CD4-positive, alpha-beta T cell treated with Interleukin-4 for 1 hour (primary cell): ENCODE measurements around the gene PSMG2.
"Not testable (repeated sequence)": the region's sequence is repeated elsewhere in the genome, so short reads cannot be mapped to it uniquely, and the experiment has no call there.

Source experiments
- DNase-seq, 2 donors: peaks; one replicate each; pipeline ENCODE4 v3.0.0-alpha.2; 2020 to 2022

PSMG2 gene

GRCh38 chr18:12726331-12726730 is 23.5 kb downstream of the PSMG2 start:
- DNase-seq: no peak

DNA sequence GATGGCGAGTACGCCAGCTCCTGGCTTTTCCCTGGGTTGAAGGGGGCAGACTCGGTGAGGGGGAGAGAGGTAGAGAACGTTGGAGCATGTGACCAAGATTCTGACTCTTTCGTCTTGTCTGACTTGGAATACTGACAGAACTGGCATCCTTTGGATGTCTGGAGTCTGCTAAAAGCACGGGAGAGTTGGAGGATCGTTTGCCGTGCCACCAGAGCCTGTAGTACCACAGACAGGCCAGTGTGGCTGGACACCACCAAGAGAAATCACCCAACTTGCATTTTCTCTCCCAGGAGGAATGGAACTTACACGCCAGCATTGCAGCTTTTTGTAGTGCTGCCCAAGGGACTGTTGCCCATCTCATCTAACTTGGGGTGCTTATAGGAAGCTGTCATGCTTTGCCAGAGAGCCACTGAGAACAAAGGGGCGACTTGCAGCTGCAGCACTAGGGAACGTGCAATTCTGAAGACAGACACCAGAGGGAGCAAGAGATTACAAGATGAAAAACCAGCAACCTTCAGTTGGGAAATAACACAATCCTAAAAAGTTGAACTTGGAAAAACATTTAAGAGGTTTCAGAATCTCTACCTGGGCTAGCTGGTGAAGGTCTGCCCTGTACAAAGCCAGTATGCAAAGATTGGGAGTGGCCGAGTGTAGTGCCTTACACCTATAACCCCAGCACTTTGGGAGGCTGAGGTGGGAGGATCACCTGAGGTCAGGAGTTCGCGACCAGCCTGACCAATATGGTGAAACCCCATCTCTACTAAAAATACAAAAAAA is 24.1 kb downstream of the PSMG2 start:
- peak; percentile 47 to 74 for DNase-seq

DNA sequence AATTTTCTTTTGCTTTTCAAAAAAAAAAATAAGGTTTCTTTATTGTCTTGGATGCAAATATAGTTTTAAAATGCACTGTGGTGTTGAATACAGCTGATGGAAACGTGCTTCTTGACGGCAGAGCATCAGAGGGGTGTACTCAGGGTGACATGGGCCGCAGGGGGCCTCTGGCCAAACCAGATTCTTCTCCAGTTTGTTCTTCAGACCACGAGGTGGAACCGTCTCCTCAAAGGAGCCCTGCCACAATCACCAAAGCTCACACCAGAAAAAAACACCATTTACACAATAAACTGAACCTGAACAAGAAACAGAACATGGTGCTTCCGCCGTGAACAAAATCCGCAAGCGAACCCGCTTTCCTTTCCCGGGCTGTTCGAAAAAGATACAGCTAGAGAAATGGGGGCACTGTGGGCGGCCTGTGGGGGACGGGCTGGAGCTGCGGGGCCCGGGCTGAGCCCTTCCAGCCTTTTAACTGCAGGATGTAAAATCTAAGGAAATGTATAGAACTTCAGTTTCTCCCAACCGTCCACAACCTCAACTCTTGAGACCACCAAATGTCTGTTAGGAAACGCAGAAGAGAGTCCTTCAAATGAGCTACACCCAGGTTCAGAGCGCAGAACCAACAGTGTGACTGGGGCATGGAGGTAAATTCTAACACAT is 34.5 kb downstream of the PSMG2 start:
- no peak for DNase-seq

DNA sequence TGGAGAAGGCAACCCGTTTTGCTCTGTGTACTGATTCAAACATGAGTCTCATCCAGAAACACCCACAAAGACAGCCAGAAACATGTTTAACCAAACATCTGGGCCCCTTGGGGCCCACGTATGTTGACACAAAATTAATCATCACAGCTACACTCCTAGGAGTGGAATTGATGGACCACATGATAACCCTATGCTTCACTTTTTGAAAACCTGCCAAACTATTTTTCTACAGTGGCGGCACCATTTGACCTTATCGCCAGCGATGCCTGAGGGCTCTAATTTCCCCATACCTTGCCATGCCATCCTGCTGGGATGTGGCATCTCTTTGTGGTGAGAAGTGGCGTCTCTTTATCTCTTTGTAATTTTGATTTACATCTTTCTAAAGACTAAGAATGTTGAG is 38.5 kb downstream of the PSMG2 start:
- DNase-seq: no peak

DNA sequence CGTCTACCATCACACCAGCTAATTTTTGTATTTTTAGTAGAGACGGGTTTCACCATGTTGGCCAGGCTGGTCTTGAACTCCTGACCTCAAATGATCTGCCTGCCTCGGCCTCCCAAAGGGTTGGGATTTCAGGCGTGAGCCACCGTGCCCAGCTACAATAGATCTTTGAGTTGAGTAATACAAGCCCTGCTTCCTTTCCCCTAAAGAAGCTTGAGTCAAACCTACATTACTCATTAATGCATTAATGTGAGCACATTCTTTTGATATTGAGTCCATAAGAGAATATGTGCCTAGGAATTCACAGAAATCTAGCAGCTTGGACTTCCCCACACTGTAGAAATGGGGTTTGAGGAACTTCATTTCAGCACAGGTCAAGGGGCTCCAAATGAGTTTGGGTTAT is 39.6 kb downstream of the PSMG2 start:
- no peak for DNase-seq

- peak in 1 of 2 donors; percentile 63 for DNase-seq
Measured at GRCh38 chr18:12744103-12744502, 41.3 kb downstream of the PSMG2 start.

- no peak for DNase-seq
Measured at GRCh38 chr18:12745095-12745795, 42.4 kb downstream of the PSMG2 start.

DNA sequence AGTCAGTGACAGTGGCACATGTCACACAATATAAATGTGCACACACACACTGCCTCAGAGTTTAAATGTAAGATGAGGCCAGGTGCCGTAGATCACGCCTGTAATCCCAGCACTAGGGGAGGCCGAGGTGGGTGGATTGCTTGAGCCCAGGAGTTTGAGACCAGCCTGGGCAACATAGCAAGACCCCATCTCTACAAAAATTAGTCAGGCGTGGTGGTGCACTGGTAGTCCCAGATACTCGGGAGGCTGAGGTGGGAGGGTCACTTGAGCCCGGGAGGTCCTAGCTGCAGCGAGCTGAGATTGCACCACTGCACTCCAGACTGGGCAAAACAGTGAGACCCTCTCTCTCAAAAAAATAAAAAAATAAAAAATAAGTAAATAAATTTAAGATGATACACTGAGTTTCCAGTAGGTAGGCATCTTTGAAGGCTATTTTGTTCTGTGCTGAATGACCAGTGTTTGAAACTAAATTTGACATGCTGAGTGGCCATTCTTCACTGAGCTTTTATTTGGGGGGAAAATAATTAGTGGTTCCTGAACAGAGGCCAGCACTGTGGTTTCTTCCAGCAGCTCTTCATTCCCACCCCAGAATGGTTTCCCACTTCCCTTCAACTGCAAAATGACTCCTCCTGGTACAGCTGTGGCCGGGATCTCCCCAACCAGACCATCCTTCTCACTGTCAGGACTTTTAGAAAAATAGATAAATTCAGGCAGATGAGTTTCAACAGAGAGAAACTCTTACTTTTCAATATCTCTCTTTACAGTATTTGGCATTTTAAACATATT is 44.9 kb downstream of the PSMG2 start:
- DNase-seq: no peak

DNA sequence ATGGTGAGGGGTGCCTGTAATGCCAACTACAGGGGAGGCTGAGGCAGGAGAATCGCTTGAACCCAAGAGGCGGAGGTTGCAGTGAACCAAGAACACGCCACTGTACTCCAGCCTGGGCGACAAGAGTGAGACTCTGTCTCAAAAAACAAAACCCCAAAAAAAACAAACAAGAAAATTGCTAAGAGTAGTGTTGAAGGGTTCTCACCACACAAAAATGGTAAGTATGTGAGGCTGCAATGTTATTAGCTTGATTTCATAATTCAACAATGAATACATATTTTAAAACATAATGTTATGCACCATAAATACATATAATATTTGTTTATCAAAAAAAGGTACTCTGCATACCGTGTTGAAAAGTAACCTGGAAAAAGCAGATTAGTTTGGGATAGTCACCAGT is 45.8 kb downstream of the PSMG2 start:
- DNase-seq: no peak

DNA sequence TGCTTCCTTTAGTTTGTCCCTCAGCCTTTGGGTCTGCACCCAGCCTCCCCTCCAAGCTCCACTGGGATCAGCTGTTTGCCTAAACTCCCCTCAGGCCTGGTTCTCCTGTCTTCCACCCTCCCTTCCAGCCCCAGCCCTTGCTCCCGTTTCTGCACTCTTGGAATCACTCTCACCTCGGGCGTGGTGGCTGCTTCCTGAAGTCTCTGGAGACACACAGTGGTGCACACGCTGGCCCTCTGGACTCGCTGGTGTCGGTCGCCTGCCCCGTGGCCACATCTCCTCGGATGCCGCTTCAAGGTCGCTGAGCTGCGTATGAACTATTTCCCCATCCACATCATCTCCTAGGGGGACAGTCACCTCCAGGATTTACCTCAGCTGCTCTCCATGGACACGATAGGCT is 46.3 kb downstream of the PSMG2 start:
- DNase-seq: no peak

DNA sequence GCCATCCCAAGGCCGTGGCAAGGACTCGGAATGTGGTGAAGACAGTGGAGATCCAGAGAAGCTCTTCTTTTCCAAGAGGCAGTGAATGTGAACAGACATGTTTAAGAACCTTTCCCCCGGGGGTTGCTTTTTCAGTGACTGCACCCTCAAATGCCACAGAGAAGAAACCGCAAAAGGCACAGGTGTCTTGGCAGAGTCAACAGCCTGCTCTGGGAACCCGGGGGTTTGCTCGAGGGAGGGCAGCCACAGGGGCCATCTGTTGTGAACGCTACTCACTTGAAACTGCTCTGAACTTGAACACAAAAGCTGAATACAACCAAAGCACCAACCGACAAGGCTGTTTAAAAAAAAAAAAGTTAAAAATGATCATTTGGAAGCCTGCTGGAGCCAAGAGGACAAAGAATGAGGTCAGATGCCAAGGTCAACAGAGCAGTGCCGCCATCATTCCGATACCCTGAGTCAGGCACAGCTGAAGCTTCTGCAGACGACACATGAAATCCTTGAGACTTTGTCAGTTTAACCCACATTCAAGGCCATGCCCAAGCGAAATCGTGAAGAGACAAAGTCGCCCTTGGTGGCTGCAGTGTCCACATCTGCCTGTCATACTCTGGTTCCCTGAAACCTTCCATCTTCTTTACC is 47.4 kb downstream of the PSMG2 start:
- DNase-seq: peak; percentile 10 to 20

DNA sequence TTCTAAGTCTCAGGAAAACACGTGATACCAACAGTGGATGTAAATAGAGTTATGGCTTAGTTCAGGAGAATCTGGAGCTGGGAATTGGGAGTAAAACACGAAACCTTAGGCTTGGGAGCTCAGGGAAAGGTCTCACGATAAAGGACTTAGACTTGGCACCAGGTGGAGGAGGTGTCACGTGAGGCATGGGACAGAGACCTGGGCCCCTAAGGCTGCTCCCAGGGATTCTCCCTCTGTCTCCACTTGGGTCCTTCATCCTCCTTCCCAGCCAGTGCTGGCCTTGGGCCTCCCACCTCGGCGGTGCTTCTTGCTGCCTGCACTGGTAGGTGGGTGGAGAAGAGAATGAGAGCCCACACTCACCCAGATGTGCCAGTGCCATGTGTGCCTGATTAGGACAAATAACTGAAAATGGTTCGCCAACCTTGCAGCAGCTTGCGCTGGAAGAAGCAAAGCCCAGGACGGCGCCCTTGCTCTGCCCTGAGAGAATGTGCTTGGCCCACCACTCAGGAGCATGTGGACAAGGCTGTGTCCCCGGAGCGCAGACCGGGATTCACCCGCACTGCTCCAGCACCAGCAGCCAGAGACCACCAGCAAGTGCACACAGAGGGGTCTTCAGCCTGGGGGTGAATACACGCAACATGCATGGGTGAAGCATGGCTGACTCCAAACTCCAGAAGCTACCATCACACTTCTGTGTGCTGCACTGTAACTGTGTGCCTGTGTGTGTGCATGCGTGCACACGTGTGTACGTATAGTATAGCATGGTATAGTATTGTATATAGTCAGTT is 48.1 kb downstream of the PSMG2 start:
- DNase-seq: no peak

GRCh38 chr18:12751503-12751884 is 48.7 kb downstream of the PSMG2 start:
- no peak for DNase-seq

DNA sequence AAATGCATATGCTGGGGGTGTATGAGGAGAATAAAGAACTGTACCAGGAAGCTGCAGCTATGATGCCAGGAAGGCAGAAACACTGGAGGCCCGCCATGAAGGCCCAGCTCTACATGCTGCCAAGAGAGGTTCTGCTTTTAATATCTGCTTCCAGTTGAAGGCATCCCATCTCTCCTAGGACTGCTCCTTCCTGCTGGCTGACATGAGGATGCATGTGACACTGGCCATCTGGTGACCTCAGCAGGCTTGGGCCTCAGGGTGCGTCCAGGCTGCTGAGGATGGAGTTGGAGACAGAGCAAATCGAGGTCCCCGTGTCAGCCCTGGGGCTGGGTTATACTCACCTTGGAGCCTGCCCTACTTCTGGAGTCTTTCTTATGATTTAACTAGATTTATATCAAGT is 49.0 kb downstream of the PSMG2 start:
- DNase-seq: no peak

DNA sequence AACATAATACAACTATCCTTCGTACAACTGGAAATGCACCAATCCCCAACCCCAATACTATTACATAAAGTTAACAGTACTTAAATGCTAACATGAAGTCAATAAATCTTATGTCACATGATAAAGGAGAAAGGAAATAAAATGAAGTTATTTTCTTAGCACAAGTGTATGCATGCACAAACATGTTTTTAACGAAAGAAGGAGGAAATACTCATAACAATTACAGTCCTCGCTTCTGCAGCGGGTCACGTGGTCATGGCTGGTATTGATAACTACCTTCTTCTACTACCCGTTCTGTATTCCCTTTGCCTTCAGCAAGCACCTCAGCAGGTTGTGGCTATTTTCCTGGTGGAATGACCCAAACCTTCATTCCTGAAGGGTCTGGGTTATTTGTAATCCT is 51.7 kb downstream of the PSMG2 start:
- DNase-seq: no peak

DNA sequence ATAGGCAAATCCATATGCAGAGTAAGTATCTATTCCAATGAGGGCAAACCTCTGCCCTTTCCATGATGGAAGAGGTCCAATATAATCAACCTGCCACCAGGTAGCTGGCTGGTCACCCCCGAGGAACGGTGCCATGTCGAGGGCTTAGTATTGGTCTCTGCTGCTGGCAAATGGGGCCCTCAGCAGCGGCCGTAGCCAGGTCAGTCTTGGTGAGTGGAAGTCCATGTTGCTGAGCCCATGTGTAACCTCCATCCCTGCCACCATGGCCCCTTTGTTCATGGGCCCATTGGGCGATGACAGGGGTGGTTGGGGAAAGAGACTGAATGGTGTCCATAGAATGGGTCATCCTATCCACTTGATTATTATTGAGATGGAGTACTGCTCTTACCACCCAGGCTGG is 52.8 kb downstream of the PSMG2 start:
- not testable (repeated sequence) for DNase-seq

GRCh38 chr18:12756619-12757239 is 53.9 kb downstream of the PSMG2 start:
- DNase-seq: not testable (repeated sequence)

- not testable (repeated sequence) for DNase-seq
Measured at GRCh38 chr18:12758566-12758965, 55.7 kb downstream of the PSMG2 start.

- DNase-seq: no peak
Measured at GRCh38 chr18:12765126-12765525, 62.3 kb downstream of the PSMG2 start.

- no peak for DNase-seq
Measured at GRCh38 chr18:12765586-12765985, 62.7 kb downstream of the PSMG2 start.

DNA sequence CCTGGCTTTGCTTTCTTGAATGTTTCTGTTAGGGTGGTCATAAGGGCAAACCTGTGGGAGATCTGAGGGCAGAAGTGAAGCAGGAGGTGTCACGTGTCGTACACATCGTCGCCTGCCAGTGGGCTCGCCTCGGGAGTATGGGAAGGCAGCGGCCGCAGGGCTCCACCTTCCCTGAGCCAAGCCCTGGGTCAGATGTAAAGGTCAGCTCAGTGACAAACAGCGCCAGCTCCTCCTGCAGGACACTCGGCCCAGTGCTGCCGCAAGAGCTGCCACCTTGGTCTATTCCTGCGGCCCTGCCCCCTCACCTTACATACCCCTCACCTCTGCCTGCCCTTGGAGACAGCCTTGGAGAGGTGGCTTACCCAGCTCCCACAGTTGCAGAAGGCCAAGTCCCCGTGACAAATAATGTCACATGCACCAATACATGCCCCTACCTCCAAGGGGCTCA is 64.2 kb downstream of the PSMG2 start:
- no peak for DNase-seq
